ENCODE results near the gene BEX4. TPM values are rescaled to one million over a fixed set of nuclear protein-coding genes. Genes with fewer than 3 reads are reported as not detected.

BEX4 gene
- total and polyA plus RNA-seq, 2 of the 4 experiments (the other 2 are of a cell fraction), result 0.54 to 6.8 TPM

- ATAC-seq (ENCODE audit: low read depth) (no peak), DNase-seq (no peak)
- BruUV-seq (replicated peaks), result no TSS peak
- in situ Hi-C loops (cut with MboI; ENCODE audit: low sequenced_read_pairs), result no loop called here
- H3K27me3 ChIP-seq (ENCODE audit: control insufficient read depth, insufficient read depth, low read length), result peaks cover 9% of the 10 kb centered on the region
- H3K9me1 ChIP-seq (ENCODE audit: insufficient read depth, low read length), result no peaks in the 10 kb centered on the region
- H3K14ac ChIP-seq (replicated peaks; ENCODE audit: low read depth, low read length), result no peak overlapping the region
- H3K23ac ChIP-seq (ENCODE audit: low read depth, low read length), result no peak overlapping the region
- POLR2A ChIA-PET (ENCODE audit: unreplicated experiment), result no interaction called here
- no peak overlapping the region for H2BK20ac ChIP-seq (ENCODE audit: low read depth, low read length)
- no peak overlapping the region for H3K18ac ChIP-seq (ENCODE audit: low read depth, low read length)
- no peak overlapping the region for H2AK5ac ChIP-seq (ENCODE audit: low read depth, low read length)
- H3K4me1 ChIP-seq (ENCODE audit: control insufficient read depth, insufficient read depth, low read length), result no peaks in the 10 kb centered on the region
- H2AK9ac ChIP-seq (replicated peaks; ENCODE audit: low read depth, low read length, poor library complexity), result no peak overlapping the region
- no peak overlapping the region for H3K4me2 ChIP-seq (ENCODE audit: low read depth, low read length)
- H2AFZ ChIP-seq (replicated peaks; ENCODE audit: low read length, poor library complexity), result no peak overlapping the region
- no peak overlapping the region for H4K5ac ChIP-seq (ENCODE audit: low read depth, low read length)
- H2BK15ac ChIP-seq (ENCODE audit: low read depth, low read length), result no peak overlapping the region
- TF ChIP-seq NFE2L2 (IDR thresholded peaks at IDR 0.05; ENCODE audit: low read depth, low read length), result no peak
- TF ChIP-seq RFX5 (IDR thresholded peaks at IDR 0.05; ENCODE audit: low read depth, low read length), result no peak
- TF ChIP-seq RAD21 (IDR thresholded peaks at IDR 0.05; ENCODE audit: low read length), result no peak
- TF ChIP-seq FOS (IDR thresholded peaks at IDR 0.05; ENCODE audit: low read depth, low read length), result no peak
- no peak for TF ChIP-seq ELK1 (IDR thresholded peaks at IDR 0.05; ENCODE audit: borderline replicate concordance, low read depth, low read length)
- no peak for TF ChIP-seq USF2 (IDR thresholded peaks at IDR 0.05; ENCODE audit: low read depth, low read length)
- no peak for TF ChIP-seq MAZ (IDR thresholded peaks at IDR 0.05; ENCODE audit: borderline replicate concordance, low read depth, low read length)
- TF ChIP-seq CTCF (conservative IDR thresholded peaks at IDR 0.05; ENCODE audit: low read depth, low read length), result no peak
- TF ChIP-seq SMC3 (IDR thresholded peaks at IDR 0.05; ENCODE audit: low read depth, low read length), result no peak
- no peak for TF ChIP-seq RCOR1 (IDR thresholded peaks at IDR 0.05; ENCODE audit: insufficient replicate concordance, low read length)
- no peak for TF ChIP-seq CHD1 (IDR thresholded peaks at IDR 0.05; ENCODE audit: low read depth, low read length)
- no peak for TF ChIP-seq BHLHE40 (IDR thresholded peaks at IDR 0.05; ENCODE audit: low read depth, low read length)
- no peak for TF ChIP-seq POLR2A (IDR thresholded peaks at IDR 0.05; ENCODE audit: low read depth, low read length)
- no peak for TF ChIP-seq CEBPB (IDR thresholded peaks at IDR 0.05; ENCODE audit: low read depth, low read length)
- no peak for TF ChIP-seq MXI1 (IDR thresholded peaks at IDR 0.05; ENCODE audit: borderline replicate concordance, low read depth, low read length)
- TF ChIP-seq MAFK (IDR thresholded peaks at IDR 0.05; ENCODE audit: low read depth, low read length), result no peak
- no peaks in the 10 kb centered on the region for H4K20me1 ChIP-seq (ENCODE audit: insufficient read depth, low read length)
- no peak overlapping the region for H2BK120ac ChIP-seq (ENCODE audit: low read depth, low read length)
- no CpG with 5 or more reads among the region's 1 CpG for WGBS, 2 experiments (ENCODE audit: extremely low coverage in 2 of 2, insufficient read length in 1 of 2)
- H3K9me3 ChIP-seq (ENCODE audit: control insufficient read depth, insufficient read depth, low read length), result no peaks in the 10 kb centered on the region
- H4K8ac ChIP-seq (ENCODE audit: low read depth in 2 of 2, low read length in 2 of 2), result no peak overlapping the region
- no peaks in the 10 kb centered on the region for H3K79me1 ChIP-seq (ENCODE audit: low read depth in 1 of 2, low read length in 2 of 2)
- no peak overlapping the region for H3K56ac ChIP-seq (ENCODE audit: extremely low read depth, insufficient read depth, low read length)
- no peak overlapping the region for H3K4me3 ChIP-seq (ENCODE audit: insufficient read depth, low read depth, low read length)
- intact Hi-C loops (cut with micrococcal nuclease), result no loop called here
- H3K36me3 ChIP-seq (ENCODE audit: control insufficient read depth, insufficient read depth, low read length), result no peaks in the 10 kb centered on the region
- H3K27ac ChIP-seq (ENCODE audit: insufficient read depth, low read length), result no peak overlapping the region
- no peak overlapping the region for H3K4ac ChIP-seq (ENCODE audit: low read depth, low read length)
- CTCF ChIA-PET, result no interaction called here
- no peak overlapping the region for H3K9ac ChIP-seq (ENCODE audit: low read depth, low read length)
- no peak overlapping the region for H2BK5ac ChIP-seq (ENCODE audit: low read depth, low read length, poor library complexity, severe bottlenecking)
- H4K91ac ChIP-seq (ENCODE audit: insufficient read depth, low read depth, low read length), result no peak overlapping the region
- dilution Hi-C loops (cut with HindIII; ENCODE audit: low sequenced_read_pairs, unreplicated experiment), result no loop called here
Measured at GRCh38 chrX:103187953-103188475, 26.9 kb upstream of the BEX4 start.
